ENCODE results near the gene SLC12A7.
"Not testable (repeated sequence)": the region's sequence is repeated elsewhere in the genome, so short reads cannot be mapped to it uniquely, and the experiment has no call there.

The SLC12A7 gene

GRCh38 chr5:1111727-1112289 lies at the start of gene SLC12A7:
TSS of gene SLC12A7 (minus strand) at chr5:1112063. CDS start at chr5:1111991, 72 bp downstream.
- DNase-seq: peak; percentile 41 to 46

DNA sequence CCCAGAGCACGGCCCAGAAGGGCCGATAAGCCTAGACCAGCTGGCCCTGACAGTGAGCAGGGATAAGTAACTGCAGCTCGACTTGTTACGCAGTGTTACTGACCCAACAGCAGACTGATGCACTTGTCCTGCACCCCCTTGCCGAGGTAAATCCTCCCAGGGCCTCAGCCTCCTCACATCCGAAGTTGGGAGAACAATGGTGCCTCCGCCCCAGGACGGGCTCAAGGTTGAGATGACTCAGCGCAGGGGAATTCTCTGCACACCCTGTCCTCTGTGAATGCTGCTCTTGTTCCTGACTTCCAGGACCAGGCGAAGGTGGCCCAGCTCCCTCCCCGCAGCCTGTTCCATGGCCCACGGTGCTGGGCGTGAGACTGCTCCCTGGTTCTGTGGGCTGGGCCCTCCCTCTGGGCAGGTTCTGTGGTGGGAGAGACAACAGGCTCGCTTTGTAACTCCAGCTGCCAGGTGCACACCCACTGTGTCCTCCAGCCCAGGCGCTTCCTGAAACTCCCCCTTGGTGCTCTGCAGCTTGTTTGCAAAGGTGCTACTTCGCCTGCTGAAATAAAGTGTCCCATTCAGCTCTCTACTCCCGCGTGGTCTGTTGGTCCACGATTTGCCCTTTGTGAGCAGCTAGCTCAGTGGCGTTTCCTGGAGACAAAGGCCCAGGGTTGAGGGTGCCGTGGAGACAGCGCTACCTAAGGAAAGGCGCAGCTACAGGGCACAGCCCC lies 49.4 kb upstream of the SLC12A7 start:
- DNase-seq: no peak

DNA sequence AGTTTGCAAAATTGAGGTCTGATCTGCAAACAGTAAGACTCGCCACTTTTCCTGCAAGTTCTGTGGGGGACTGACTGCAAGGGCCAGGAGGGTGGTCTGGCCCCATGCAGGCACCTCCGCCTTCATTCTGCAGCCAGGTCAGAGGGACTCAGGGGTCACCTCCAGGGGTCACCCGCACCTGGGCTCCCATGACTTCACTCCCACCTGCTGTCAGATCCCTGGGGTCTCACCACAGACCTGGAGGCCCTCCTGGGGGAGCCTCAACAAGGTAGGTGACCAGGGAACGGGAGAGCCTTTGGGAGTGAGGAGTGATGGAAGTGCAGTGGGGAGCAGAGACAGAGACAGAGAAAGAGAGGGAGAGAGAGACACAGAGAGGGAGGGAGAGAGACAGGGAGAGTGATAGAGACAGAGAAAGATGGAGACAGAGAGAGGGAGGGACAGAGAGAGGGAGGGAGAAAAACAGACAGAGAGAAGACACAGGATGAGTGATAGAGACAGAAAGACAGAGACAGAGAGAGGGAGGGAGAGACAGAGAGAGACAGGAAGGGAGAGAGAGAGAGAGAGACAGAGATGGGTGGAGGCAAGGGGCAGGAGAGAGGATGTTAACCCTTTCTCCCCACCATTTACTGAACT lies 48.0 kb upstream of the SLC12A7 start:
- no peak for DNase-seq

DNA sequence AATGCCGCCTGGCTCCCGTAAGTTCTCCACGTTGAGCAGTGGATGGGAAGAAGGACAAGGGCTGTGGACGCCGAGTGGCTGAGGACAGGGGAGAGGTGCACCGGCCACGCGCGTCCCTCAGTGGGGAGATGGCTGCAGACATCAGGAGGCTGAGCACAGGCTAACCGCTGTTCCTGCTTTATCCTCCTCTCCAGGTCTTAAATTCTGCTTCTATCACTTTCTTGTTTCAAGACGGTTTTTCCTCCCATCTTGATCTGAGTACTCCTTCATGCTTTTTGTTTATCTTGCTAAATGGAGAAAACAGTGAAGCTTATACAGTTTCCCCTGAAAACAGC lies 47.4 kb upstream of the SLC12A7 start:
- no peak for DNase-seq

- DNase-seq: no peak
These were observed 46.9 kb upstream of the SLC12A7 start for GRCh38 chr5:1158647-1159340.

GRCh38 chr5:1157461-1157986 lies 45.7 kb upstream of the SLC12A7 start:
- DNase-seq: not testable (repeated sequence)

DNA sequence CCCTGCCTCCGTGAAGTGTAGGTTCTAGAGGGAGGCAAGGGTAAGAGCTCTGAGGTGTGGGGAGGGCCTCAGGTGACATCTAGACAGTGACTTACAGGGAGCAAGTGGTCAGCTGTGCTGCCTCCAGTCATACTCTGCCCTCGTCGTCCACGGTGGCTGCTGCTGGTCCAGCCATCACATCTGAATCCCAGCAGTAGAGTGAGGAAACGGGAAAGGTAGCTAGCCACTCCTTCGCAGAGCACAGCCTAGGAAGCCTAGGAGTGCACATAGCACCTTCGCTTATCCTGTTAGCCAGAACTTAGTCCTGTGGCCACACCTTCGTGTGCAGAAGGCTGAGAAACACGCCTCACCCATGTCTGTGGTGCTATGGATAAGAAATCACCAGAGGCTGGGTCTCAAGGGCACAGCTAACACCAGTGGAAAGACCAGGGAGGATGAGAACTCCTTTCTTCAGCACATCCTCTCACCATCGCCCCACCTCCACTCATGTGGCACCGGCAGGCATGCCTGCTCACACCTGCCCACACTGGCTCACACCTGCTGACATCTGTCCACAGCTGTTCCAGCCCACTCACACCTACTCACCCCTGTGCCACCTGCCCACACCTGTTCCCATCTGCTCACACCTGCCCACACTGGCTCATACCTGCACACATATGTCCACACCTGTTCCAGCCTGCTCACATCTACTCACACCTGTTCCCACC lies 45.0 kb upstream of the SLC12A7 start:
- DNase-seq: no peak

DNA sequence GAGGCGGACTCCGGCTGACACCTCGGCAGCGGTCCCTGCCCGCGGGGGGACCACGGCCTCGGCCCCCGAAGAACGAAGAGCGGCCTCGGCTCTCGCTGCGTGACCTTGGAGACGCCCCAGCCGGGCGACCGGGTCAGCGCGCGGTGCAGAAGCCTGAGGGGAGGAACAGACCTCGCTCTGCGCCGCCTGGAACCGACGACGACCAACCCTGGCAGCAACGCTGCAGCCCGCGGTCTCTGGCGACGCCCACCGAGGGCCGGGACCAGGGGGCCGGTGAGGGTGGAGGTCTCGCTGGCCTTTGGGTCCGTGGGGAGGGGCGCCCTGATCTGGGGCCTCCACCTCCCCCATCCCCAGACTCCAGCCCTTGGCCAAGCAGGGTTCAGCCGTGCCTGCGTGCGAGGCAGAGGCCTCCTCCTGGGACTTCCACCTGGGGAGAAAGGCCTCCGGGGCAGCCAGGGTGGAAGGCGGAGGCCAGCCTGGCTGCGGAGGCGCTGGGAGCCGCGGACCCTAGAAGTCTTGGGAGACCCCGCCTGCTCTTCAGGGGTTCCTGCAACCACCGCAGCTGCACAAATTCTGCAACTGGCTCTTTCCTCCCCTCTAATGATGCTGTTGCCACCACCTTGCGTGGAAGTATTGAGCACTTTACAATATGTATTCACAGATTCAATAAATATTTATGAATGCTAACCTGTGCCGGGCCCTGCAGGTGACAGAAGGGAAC lies 44.3 kb upstream of the SLC12A7 start:
- no peak for DNase-seq

DNA sequence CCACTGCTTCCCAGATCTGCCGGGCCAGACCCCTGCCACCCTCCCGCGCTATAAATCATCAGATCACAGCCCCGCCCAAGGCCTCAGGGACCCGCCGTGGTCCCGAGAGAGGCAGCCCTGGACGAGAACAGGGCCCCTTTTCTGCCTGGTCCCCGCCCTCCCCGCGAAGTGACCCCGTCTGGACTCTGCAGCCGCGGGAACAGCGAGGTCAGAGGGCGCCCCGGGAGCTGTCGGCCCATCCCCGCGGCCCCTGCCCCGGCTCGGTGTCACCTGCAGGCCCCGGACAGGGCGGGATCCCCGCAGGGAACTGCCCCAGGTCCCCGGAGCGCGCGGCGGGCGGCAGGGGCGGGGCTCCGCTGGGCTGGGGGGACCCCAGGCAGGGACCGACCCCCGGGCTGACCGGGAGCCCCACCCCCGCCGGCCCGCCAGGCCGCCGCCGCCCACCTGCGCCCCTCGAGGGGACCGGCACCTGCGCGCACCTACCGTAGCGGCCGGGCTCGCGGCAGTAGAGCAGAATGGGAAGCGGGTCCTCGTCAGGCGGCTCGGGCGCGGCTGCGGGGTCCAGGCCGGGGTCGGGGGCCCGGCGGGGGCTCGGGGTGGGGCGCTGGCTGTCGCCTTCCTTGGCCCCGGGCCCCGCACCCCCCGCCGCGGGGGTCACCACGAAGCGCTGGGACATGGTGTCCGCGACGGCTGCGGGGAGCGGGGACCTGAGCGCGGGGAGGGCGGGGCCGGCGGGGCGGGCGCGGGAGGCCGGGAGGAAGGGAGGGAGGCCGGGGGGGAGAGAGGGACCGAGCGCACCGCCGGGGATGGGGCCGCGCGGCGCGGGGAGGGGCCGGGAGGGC lies 43.5 kb upstream of the SLC12A7 start:
- no peak for DNase-seq

DNA sequence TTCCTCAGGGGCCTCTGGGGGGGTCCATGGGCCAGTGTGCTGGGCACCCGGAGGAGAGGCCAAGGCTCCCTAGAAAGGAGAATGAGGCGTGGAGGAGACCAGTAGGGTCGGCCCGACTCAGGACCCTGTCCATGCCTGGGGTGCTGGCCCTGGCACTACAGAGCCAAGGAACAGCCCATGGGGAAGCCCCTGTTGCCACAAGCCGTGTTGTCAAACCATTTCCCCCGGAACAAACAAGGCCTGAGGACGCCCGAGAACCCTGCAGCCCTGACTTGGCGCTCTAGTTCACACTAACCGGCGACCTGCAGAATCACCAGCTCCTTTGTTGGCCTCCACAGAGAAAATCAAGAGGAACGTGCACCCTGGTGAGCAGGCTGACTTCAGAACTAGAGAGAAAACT lies 41.6 kb upstream of the SLC12A7 start:
- DNase-seq: no peak

GRCh38 chr5:1152771-1153282 lies 41.0 kb upstream of the SLC12A7 start:
- no peak for DNase-seq

DNA sequence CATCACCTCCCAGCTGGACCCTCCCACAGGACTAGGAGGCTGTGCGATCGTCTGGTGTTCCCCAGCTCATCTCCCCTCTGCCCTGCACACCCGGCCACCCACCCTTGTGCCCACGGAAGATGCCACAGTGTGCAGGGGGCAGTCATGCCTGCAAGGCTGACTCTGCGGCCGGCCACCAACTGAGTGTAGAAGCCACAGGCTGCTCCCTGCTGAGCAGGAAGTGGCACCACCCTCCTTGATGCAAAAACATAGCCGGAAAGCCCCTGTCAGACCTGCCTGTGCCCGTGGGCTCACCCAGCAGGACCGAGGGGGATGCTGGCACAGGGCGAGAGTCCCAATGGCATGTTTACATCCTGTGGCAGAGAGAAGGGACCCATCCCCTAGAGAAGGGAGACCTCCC lies 40.3 kb upstream of the SLC12A7 start:
- DNase-seq: no peak

- no peak for DNase-seq
These were observed 39.5 kb upstream of the SLC12A7 start for GRCh38 chr5:1151316-1151715.

DNA sequence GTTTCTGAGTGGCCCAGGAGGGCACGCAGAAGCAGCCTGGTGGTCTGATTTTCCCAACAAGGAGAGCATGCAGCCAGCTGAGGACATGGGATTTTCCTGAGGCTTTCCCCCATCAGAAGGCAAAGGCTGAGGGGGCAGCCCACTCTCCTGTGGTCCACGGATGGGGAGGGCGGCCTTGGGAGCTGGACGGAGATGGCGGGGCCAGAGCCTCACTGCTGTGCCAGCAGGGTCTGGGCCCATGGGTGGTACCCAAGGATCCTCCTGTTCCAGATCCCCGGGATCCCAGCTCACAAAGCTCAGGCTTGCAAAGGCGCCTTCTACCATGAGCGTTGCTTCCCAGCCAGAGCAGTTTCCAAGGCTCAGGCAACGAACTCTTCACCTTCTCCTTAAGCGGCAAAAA lies 39.0 kb upstream of the SLC12A7 start:
- no peak for DNase-seq

DNA sequence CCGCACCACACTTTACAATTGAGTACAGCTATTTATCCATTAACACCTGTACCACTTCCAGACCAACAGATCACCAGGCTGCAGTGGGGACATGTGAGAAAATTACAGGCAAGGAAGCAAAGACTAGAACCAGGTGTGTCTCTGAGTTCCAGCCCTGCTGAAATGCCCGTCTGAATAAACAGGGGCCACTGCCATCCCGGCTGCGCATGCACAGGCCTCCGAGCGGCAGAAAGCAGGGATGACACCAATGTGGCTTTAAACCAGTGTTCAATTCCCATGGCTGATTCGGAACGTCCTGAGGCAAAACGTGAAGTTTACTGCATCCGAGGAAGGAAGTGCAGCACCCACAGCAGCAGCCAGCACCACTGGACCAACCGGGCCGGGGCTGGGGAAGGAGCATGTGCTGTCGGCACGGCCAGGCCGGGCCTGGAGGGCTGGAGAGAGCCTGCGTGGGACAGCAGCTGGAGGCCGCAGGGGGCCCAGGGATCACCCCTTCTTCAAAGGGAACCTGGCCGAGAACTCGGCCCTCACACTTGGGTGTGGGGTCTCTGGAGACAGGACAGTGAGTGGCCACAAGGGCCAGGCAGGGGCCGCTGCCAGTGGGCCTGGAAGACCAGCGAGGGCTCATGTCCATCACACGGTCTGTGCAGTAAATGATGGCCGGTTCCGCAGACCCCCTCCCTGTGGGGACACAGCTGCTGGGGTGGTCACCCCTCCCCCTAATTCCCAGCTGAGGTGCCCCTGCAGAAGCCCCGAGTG lies 33.0 kb upstream of the SLC12A7 start:
- no peak for DNase-seq

- DNase-seq: no peak
These were observed 32.2 kb upstream of the SLC12A7 start for GRCh38 chr5:1144089-1144488.

DNA sequence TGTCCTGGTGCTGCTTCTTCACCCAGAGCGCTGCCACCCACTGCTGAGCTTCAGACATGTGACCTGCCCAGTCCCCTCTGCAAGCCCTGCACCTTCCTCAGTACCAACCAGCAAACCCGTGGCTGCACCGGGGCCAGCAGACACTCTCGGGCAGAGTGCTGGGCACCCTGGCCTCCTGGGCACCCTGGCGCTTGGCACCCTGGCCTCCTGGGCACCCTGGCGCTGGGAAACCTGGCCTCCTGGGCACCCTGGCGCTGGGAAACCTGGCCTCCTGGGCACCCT lies 31.7 kb upstream of the SLC12A7 start:
- DNase-seq: no peak

GRCh38 chr5:1142886-1143669 lies 31.2 kb upstream of the SLC12A7 start:
- DNase-seq: no peak

DNA sequence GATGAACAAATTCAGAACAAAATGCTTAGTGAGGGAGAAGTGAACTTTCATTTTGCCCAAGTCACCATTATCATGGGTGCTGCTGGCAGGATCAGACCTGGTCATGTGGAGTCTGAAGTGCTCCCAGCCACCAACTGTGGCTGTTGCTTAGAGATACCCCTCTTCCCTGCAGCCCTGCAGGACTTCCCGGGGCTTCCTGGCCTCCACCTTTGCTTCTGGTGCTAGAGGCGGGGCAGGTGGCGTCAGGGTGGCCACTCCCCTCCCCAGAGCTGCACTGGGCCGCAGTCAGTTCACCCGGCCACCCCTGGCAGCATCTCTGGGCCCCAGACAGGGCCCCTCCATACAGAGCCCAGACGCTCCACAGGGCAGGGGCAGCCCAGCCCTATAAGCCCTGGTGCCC lies 30.0 kb upstream of the SLC12A7 start:
- DNase-seq: no peak

- no peak for DNase-seq
These were observed 28.9 kb upstream of the SLC12A7 start for GRCh38 chr5:1140818-1141189.

All from NCI-H1930 (cell line).